ENCODE results near the gene DCAF15.

DCAF15 gene

DNA sequence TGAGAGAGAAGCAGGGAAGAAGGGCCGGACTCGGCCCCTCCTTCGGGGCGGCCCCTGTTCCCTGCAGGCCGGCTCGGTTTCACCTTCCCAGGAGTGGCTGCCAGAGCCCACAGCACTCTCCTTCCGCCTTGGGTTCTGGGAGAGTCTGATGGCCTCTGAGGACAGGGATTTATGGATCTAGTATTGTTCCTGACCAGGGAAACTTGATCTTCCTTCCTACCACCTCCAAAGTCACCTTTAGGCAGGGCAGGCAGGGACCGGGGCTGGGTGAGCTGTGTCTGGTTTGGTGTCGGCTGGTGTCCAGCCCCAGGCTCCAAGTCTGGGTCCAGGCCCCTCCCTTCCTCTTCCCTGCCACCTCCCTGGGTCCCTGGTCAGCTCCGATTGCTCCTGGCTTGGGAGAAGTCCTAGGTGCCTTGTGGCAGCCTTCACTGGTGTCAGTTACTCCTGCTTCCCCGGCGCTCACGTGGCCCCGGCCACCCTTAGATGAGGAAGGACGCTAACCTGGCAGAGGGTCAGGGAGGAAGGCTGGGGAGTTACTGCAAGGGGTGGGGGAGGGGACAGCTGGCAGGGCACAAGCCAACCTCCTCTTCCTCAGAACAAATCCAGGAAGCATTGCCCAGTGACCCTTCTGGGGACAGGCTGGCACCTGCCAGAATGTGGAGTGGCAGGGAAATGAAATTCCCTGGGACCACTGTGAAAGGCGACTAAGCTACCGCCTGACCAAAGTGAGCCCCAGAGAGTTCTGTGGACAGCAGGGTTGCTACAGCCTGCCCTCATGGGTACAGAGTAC is 35.0 kb downstream of the DCAF15 start:
- Histone ChIP-seq H3K4me3 (ENCODE audit: low read depth, low read length) (no peak overlapping the region), H3K27me3 (replicated peaks) (no peaks in the 10 kb centered on the region), H3K27ac (peak overlapping the region; percentile 30), H3K36me3 (replicated peaks) (peaks cover 13% of the 10 kb centered on the region)
- in situ Hi-C loops (cut with HindIII; ENCODE audit: low pct_ligation_motif_present, low sequenced_read_pairs): no loop called here
- TF ChIP-seq, protein P1, sequence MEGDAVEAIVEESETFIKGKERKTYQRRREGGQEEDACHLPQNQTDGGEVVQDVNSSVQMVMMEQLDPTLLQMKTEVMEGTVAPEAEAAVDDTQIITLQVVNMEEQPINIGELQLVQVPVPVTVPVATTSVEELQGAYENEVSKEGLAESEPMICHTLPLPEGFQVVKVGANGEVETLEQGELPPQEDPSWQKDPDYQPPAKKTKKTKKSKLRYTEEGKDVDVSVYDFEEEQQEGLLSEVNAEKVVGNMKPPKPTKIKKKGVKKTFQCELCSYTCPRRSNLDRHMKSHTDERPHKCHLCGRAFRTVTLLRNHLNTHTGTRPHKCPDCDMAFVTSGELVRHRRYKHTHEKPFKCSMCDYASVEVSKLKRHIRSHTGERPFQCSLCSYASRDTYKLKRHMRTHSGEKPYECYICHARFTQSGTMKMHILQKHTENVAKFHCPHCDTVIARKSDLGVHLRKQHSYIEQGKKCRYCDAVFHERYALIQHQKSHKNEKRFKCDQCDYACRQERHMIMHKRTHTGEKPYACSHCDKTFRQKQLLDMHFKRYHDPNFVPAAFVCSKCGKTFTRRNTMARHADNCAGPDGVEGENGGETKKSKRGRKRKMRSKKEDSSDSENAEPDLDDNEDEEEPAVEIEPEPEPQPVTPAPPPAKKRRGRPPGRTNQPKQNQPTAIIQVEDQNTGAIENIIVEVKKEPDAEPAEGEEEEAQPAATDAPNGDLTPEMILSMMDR (IDR thresholded peaks at IDR 0.05; ENCODE audit: low read depth, low read length, missing control alignments): no peak
- DNase-seq: no peak

DNA sequence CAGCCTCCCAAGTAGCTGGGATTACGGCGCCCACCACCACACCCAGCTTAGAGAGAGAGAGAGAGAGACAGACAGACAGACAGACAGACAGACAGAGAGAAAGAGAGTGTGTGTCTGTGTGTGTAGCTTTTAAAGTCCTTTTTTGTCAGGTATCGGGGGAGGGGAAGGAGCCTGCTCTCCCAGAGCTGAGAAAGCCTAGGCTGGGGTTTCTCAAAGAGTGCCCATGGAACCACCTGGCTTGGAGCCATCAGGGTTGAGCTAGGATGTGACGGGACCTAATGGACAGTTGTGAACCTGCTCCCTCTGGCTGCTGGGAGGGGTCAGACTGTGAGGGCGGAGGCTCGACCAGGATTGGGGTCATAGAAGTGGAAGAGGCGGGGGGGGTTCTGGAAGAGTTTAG is 37.2 kb downstream of the DCAF15 start:
- Histone ChIP-seq H3K27ac (no peak overlapping the region), H3K36me3 (replicated peaks) (peaks cover 14% of the 10 kb centered on the region), H3K27me3 (replicated peaks) (no peaks in the 10 kb centered on the region), H3K4me3 (ENCODE audit: low read depth, low read length) (no peak overlapping the region)
- TF ChIP-seq, protein P1 (IDR thresholded peaks at IDR 0.05; ENCODE audit: low read depth, low read length, missing control alignments): no peak
- in situ Hi-C loops (cut with HindIII; ENCODE audit: low pct_ligation_motif_present, low sequenced_read_pairs): no loop called here
- no peak for DNase-seq

DNA sequence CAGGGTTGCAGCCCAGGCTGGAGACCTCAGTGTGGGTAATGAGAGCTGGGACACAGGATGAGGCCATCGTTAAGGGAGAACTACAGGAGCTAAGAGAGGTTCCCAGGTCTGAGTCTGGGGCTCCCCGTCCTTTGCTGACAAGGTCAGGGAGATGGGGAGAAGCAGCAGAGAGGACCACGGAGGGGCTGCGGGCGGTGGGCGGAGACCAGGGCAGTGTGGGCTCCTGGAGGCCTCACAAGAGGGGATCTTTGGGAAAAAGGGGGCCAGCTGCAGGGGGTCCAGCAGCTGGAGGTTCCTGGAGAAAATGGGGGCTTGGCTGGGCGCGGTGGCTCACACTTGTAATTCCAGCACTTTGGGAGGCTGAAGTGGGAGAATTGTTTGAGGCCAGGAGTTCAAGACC is 37.8 kb downstream of the DCAF15 start:
- Histone ChIP-seq H3K27ac (no peak overlapping the region), H3K27me3 (replicated peaks) (no peaks in the 10 kb centered on the region), H3K36me3 (replicated peaks) (peaks cover 14% of the 10 kb centered on the region), H3K4me3 (ENCODE audit: low read depth, low read length) (no peak overlapping the region)
- TF ChIP-seq, protein P1 (IDR thresholded peaks at IDR 0.05; ENCODE audit: low read depth, low read length, missing control alignments): no peak
- DNase-seq: no peak
- in situ Hi-C loops (cut with HindIII; ENCODE audit: low pct_ligation_motif_present, low sequenced_read_pairs): no loop called here

DNA sequence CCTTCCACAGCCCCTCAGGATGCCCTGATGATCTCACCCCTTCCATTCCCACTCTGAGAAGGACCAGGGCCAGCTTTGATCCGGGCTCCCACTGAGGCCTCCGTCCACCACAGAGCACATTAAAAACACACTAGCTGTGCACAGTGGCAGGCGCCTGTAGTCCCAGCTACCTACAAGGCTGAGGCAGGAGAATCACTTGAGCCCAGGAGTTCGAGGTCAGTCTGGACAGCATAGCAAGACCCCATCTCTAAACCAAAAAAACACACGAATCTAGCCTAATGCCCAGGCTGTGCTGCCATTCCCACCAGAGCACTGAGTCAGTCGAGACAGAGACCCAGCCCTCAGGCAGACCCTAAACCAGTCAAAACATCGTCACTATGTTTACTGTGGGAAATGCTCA is 39.7 kb downstream of the DCAF15 start:
- peaks cover 14% of the 10 kb centered on the region for H3K36me3 ChIP-seq (replicated peaks)
- TF ChIP-seq, protein P1 (IDR thresholded peaks at IDR 0.05; ENCODE audit: low read depth, low read length, missing control alignments): no peak
- H3K27ac ChIP-seq: no peak overlapping the region
- in situ Hi-C loops (cut with HindIII; ENCODE audit: low pct_ligation_motif_present, low sequenced_read_pairs): no loop called here
- no peaks in the 10 kb centered on the region for H3K27me3 ChIP-seq (replicated peaks)
- no peak for DNase-seq
- no peak overlapping the region for H3K4me3 ChIP-seq (ENCODE audit: low read depth, low read length)

DNA sequence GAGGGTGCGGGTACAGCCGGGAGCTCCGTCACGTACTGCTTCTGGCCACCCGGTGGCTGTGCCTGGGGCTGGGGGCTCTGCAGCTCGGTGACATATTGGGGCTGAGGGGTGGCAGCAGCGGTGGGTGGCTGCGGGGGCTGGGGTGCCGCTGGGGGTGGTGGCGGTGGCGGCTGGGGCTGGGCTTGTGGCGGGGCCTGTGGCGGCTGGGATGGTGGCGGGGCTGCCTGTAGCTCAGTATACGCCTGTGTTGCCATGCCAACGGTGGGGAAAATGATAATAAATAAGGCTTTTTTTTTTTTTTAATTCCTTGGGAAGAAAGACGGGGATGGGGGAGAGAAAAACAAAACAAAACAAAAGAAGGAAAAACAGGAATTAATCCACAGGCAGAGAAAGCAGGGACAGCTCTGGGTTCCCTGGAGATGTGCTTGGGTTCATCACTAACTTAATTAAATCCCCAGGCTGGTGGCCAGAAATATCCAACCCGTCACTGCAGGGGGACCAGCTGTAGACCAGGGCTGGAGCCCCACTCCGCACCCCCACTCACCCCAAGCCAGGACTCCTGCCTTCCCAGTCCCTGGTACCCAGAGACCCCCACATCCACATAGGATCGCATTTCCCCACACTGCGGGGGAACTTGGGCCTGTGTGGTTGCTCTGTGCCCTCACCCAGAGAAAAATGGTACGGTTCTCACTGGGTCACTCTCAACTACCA is 41.4 kb downstream of the DCAF15 start:
- no peak overlapping the region for H3K4me3 ChIP-seq (ENCODE audit: low read depth, low read length)
- in situ Hi-C loops (cut with HindIII; ENCODE audit: low pct_ligation_motif_present, low sequenced_read_pairs): no loop called here
- H3K36me3 ChIP-seq (replicated peaks): peaks cover 14% of the 10 kb centered on the region
- no peaks in the 10 kb centered on the region for H3K27me3 ChIP-seq (replicated peaks)
- TF ChIP-seq, protein P1 (IDR thresholded peaks at IDR 0.05; ENCODE audit: low read depth, low read length, missing control alignments): no peak
- H3K27ac ChIP-seq: no peak overlapping the region
- DNase-seq: peak; percentile 40
